Measurements from ENCODE around the gene PSMA3.

The PSMA3 gene

GRCh38 chr14:58298477-58299400 lies 54.1 kb downstream of the PSMA3 start, which contains the start of gene ARID4A:
TSS of gene ARID4A (plus strand) at chr14:58298555. CDS start at chr14:58299855, 1,300 bp downstream.
- peak; percentile 7 to 55 for DNase-seq (ENCODE audit: extremely low read depth in 1 of 2, low read depth in 1 of 2)

- DNase-seq (ENCODE audit: extremely low read depth in 1 of 2, low read depth in 1 of 2) = no peak
Observed at GRCh38 chr14:58299401-58300330, 55.0 kb downstream of the PSMA3 start.

GRCh38 chr14:58301416-58301815 lies 56.8 kb downstream of the PSMA3 start:
- no peak for DNase-seq (ENCODE audit: extremely low read depth in 1 of 2, low read depth in 1 of 2)

- no peak for DNase-seq (ENCODE audit: extremely low read depth in 1 of 2, low read depth in 1 of 2)
Observed at GRCh38 chr14:58305730-58306129, 61.1 kb downstream of the PSMA3 start.

- no peak for DNase-seq (ENCODE audit: extremely low read depth in 1 of 2, low read depth in 1 of 2)
Observed at GRCh38 chr14:58307597-58308316, 63.1 kb downstream of the PSMA3 start.

GRCh38 chr14:58309086-58309485 lies 64.4 kb downstream of the PSMA3 start:
- DNase-seq (ENCODE audit: extremely low read depth in 1 of 2, low read depth in 1 of 2) = no peak

GRCh38 chr14:58313699-58314098 lies 69.1 kb downstream of the PSMA3 start:
- DNase-seq (ENCODE audit: extremely low read depth in 1 of 2, low read depth in 1 of 2) = no peak

GRCh38 chr14:58315606-58316005 lies 71.0 kb downstream of the PSMA3 start:
- DNase-seq (ENCODE audit: extremely low read depth in 1 of 2, low read depth in 1 of 2) = no peak
